NT2/D1 (cell line): Measurements from ENCODE around the gene MYLIP.

Source experiments
- SUZ12 ChIP-seq: IDR thresholded peaks from 2 replicates; pipeline ENCODE4 v1.6.1; 2011; ENCODE audit not compliant: insufficient read length, insufficient read depth; ENCODE audit errors: extremely low read depth
- YY1 ChIP-seq: IDR thresholded peaks from 2 replicates; pipeline ENCODE4 v1.6.1; 2011; ENCODE audit not compliant: insufficient read length, insufficient read depth
- ZNF274 ChIP-seq: IDR thresholded peaks from 2 replicates; pipeline ENCODE4 v1.6.1; 2011; ENCODE audit warnings: mild to moderate bottlenecking, low read depth, low read length

DNA sequence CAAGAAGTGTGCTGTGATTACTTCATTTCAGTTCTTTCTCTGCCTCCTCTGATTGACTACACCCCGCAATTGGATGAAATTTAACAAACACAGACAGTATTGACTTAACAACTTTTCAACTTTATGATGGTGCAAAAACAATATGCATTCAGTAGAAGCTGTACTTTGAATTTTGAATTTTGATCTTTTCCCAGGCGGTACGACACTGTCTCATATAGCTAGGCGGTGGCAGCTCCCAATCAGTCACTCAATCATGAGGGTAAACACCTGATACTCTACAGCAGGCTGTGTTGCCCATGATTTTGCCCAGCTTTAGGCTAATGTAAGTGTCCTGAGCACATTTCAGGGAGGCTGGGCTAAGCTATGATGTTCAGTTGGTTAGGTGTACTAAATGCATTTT is 47.6 kb upstream of the MYLIP start:
- TF ChIP-seq YY1 = no peak
- TF ChIP-seq ZNF274 = no peak
- TF ChIP-seq SUZ12 = no peak
